ENCODE results near the gene FCHSD2.

FCHSD2 gene

GRCh38 chr11:72829884-72830533, 312.1 kb downstream of the FCHSD2 start:
- TF ChIP-seq ZBTB48 (tag by site-specific recombination; IDR thresholded peaks at IDR 0.05): no peak
- TF ChIP-seq ZNF18 (tag by site-specific recombination; IDR thresholded peaks at IDR 0.05): no peak
- no peak for TF ChIP-seq SP2 (tag by site-specific recombination; IDR thresholded peaks at IDR 0.05)
- no peak for TF ChIP-seq INSM2 (tag by site-specific recombination; IDR thresholded peaks at IDR 0.05)
- TF ChIP-seq TCF7L2 (IDR thresholded peaks at IDR 0.05; ENCODE audit: borderline replicate concordance, low read depth, low read length): no peak
- no peak for TF ChIP-seq ZNF398 (tag by site-specific recombination; IDR thresholded peaks at IDR 0.05)
- no peak for TF ChIP-seq REPIN1 (tag by site-specific recombination; IDR thresholded peaks at IDR 0.05; ENCODE audit: low read depth)
- TF ChIP-seq ZNF76 (tag by site-specific recombination; IDR thresholded peaks at IDR 0.05; ENCODE audit: borderline replicate concordance, low read depth): no peak
- no peak for TF ChIP-seq EGR2 (tag by site-specific recombination; IDR thresholded peaks at IDR 0.05; ENCODE audit: low read depth)
- TF ChIP-seq ZNF596 (tag by site-specific recombination; IDR thresholded peaks at IDR 0.05): no peak
- no peak for TF ChIP-seq ZNF157 (tag by site-specific recombination; IDR thresholded peaks at IDR 0.05)
- no peak for TF ChIP-seq ZNF549 (tag by site-specific recombination; IDR thresholded peaks at IDR 0.05)
- Histone ChIP-seq H3K4me1 (ENCODE audit: control insufficient read depth, insufficient read depth, low read length) (no peaks in the 10 kb centered on the region), H3K36me3 (ENCODE audit: control insufficient read depth in 2 of 2, insufficient read depth in 1 of 2, low read length in 2 of 2) (peaks cover 0 to 5% of the 10 kb centered on the region in 2 experiments; a peak in 1 of 3 replicates), H3K4me3 (ENCODE audit: low read depth, low read length) (no peak overlapping the region), H3K9me3 (ENCODE audit: control insufficient read depth, insufficient read depth, low read depth, low read length) (no peaks in the 10 kb centered on the region), H3K27ac (ENCODE audit: extremely low read depth, low read depth, low read length) (no peak overlapping the region)
- ChIA-PET CTCF (interaction anchor here (0.6 to 6.2 kb wide), 6 partner anchors 17 to 406 kb away, joined by 3 to 50 read pairs (median 3); partner anchors contain the start of gene STARD10), POLR2A (no interaction called here)

- ChIA-PET POLR2A (no interaction called here), CTCF (interaction anchor here (0.7 to 6.2 kb wide), 3 partner anchors 313 to 407 kb away, joined by 3 to 50 read pairs (median 3); no protein-coding TSS in a partner anchor)
- H3K36me3 ChIP-seq (ENCODE audit: control insufficient read depth in 2 of 2, insufficient read depth in 1 of 2, low read length in 2 of 2): peaks cover 0 to 2% of the 10 kb centered on the region in 2 experiments; a peak in 1 of 3 replicates
Observed at GRCh38 chr11:72829178-72829577, 312.9 kb downstream of the FCHSD2 start.

More at GRCh38 chr11:72829178-72829577, 312.9 kb downstream of the FCHSD2 start:
- Histone ChIP-seq H3K9me3 (ENCODE audit: control insufficient read depth, insufficient read depth, low read depth, low read length) (no peaks in the 10 kb centered on the region), H3K27ac (ENCODE audit: extremely low read depth, low read depth, low read length) (no peak overlapping the region), H3K4me1 (ENCODE audit: control insufficient read depth, insufficient read depth, low read length) (no peaks in the 10 kb centered on the region), H3K4me3 (ENCODE audit: low read depth, low read length) (no peak overlapping the region)
- TF ChIP-seq ZNF561 (tag by site-specific recombination; IDR thresholded peaks at IDR 0.05; ENCODE audit: borderline replicate concordance): no peak
- TF ChIP-seq BCL6B (tag by site-specific recombination; IDR thresholded peaks at IDR 0.05): no peak
- no peak for TF ChIP-seq ZNF362 (tag by site-specific recombination; IDR thresholded peaks at IDR 0.05)
- TF ChIP-seq ZNF626 (tag by site-specific recombination; IDR thresholded peaks at IDR 0.05): no peak
- TF ChIP-seq ZNF350 (tag by site-specific recombination; IDR thresholded peaks at IDR 0.05): no peak
- no peak for TF ChIP-seq REPIN1 (tag by site-specific recombination; IDR thresholded peaks at IDR 0.05; ENCODE audit: low read depth)
- TF ChIP-seq KLF8 (tag by site-specific recombination; IDR thresholded peaks at IDR 0.05): no peak
- TF ChIP-seq TCF7L2 (IDR thresholded peaks at IDR 0.05; ENCODE audit: borderline replicate concordance, low read depth, low read length): no peak
- no peak for TF ChIP-seq ZNF280D (tag by site-specific recombination; IDR thresholded peaks at IDR 0.05)
- no peak for TF ChIP-seq ZBTB20 (tag by site-specific recombination; IDR thresholded peaks at IDR 0.05)

All from HEK293 (cell line).